ENCODE measurements around the gene CDKL5.

The CDKL5 gene

DNA sequence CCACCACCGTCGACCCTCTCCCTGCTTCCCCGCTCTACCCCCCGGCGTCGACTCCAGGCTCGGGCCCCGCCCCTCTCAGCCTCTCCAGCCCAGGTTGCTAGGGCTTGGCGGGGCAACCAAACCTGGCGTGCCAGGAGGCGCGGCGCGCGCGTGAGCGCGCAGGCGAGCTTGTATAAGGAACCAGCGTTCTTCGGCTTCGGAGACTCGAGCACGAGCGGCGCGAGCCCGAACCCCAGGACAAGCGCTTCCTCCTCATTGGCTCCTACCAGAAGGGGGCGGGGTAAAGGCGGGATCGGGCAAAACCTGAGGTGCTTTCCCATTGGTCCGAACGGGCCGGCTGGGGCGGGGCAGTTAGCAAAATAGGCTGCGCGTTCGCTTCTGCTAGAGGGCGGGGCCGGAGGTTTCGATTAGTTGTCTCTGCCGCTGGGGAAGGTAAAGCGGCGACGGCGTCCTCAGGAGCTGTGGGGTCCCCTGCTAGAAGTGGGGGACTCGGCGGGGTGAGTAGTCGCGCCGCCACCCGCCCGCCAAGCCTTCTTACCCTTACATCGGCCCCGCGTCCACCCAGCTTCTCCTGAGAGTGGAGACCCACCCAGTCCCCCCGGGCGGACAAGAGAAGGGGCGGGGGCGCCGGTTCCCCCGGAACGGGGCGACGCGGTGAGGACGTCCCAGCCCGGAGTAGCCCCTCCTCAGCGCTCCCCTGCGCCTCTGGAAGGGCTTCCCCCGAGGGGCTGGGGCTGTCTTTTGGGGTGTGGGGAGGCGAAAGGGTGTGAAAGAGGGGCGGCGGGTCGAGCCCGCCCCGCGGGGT, at the start of gene CDKL5:
CDKL5 (plus strand) TSS at position 410 of the 805 bp plus-strand sequence. CDS start 81,489 bp downstream, outside the sequence.
- TF ChIP-seq CTCF (conservative IDR thresholded peaks at IDR 0.05), result no peak
- H3K27ac ChIP-seq, result peak within 1 kb of the TSS; percentile 65; the same call in 1 of the 2 replicates

- TF ChIP-seq CTCF (conservative IDR thresholded peaks at IDR 0.05), result peak; percentile 63
- no peak overlapping the region for H3K27ac ChIP-seq
Measured at GRCh38 chrX:18377796-18378195, 47.6 kb upstream of the CDKL5 start.

GRCh38 chrX:18389966-18390365, 35.4 kb upstream of the CDKL5 start:
- TF ChIP-seq CTCF (conservative IDR thresholded peaks at IDR 0.05), result peak; percentile 49
- no peak overlapping the region for H3K27ac ChIP-seq

DNA sequence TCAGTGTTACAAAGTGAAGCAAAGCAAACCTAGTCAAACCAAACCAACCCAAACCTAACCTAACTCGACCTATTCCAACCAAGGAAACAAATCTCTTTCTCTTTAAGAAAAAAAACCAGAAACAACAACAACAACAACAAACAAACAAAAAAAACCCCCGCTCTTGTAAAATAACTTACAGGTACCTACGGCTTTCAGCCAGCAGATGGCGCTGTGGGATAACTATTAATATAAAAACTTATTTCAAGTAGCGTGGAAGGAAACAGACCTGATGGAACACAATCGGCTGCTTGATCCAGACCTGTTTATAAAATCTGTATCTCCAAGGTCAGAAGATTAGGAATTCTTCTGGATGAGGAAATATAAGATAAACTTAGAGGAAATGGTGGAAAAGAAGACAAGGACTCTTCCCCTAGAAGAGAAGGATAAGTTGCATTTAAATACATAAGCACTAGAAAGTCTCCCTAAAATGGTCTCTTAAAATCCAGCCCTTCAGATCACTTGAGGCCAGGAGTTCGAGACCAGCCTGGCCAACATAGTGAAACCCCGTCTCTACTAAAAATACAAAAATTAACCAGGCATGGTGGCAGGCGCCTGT, 34.4 kb upstream of the CDKL5 start:
- H3K27ac ChIP-seq, result no peak overlapping the region
- TF ChIP-seq CTCF (conservative IDR thresholded peaks at IDR 0.05), result peak; percentile 65

- no peak for TF ChIP-seq CTCF (conservative IDR thresholded peaks at IDR 0.05)
- no peak overlapping the region for H3K27ac ChIP-seq
Measured at GRCh38 chrX:18394477-18394876, 30.9 kb upstream of the CDKL5 start.

GRCh38 chrX:18401848-18402213, 23.6 kb upstream of the CDKL5 start:
- TF ChIP-seq CTCF (conservative IDR thresholded peaks at IDR 0.05), result no peak
- H3K27ac ChIP-seq, result no peak overlapping the region

GRCh38 chrX:18406531-18407266, 18.7 kb upstream of the CDKL5 start:
- H3K27ac ChIP-seq, result no peak overlapping the region
- no peak for TF ChIP-seq CTCF (conservative IDR thresholded peaks at IDR 0.05)

All from VCaP (cell line).